HCT116 (cell line): ENCODE data around the gene KIF5A. TPM values are rescaled to one million over a fixed set of nuclear protein-coding genes. Genes with fewer than 3 reads are reported as not detected.

Source experiments
- ATAC-seq: fragments of 200-7000 bp; cut with Tn5 transposase; 2 replicates; pipeline ENCODE4 v1.9.1; 2020; ENCODE audit warnings: mild to moderate bottlenecking, moderate library complexity
- BruUV-seq: library from RNA; stranded (reverse); fragments of 400-500 nt; replicated peaks from 2 replicates; lab custom pipeline; 2021; lab: Mats Ljungman, UMichigan
- CTCF ChIA-PET: fragments of 300-600 bp; sonication (Branson Sonifier 250); formaldehyde crosslinking; loops from one replicate; lab custom pipeline; 2021; ENCODE audit warnings: antibody characterized with exemption; lab: Charles Lee
- POLR2A ChIA-PET: fragments of 300-600, 350-600 bp; sonication (Branson Sonifier 250); formaldehyde crosslinking; loops from one replicate; lab custom pipeline; 2021; ENCODE audit warnings: antibody characterized with exemption; lab: Charles Lee
- RAD21 ChIA-PET, 2 experiments: fragments of 300-600 bp; sonication (Branson Sonifier 250); formaldehyde crosslinking; loops; one replicate each; lab custom pipeline; 2023; ENCODE audit warnings: low total read pairs in 2 of 2; ENCODE audit not compliant: uncharacterized antibody in 2 of 2, unreplicated experiment in 2 of 2, low non-redundant PET in 1 of 2; lab: Charles Lee
- DNase-seq: peaks from one replicate; pipeline ENCODE4 v3.0.0-alpha.2; 2010; ENCODE audit warnings: low read depth, low spot score
- H2AFZ ChIP-seq: fragments of 200-600 bp; shearing (Covaris generic), sonication (generic); 2 replicates; pipeline ENCODE4 v1.6.1; 2017; ENCODE audit warnings: low read depth, mixed run types, mixed read lengths, antibody characterized with exemption, low read length; ENCODE audit not compliant: poor library complexity, severe bottlenecking
- H3K27ac ChIP-seq: 2 replicates; pipeline ENCODE4 v1.5.1; 2012; ENCODE audit warnings: low read depth, low read length
- H3K27me3 ChIP-seq: fragments of 200-600 bp; sonication (generic); 2 replicates; pipeline ENCODE4 v1.6.1; 2016; ENCODE audit warnings: mixed run types, low read length, mixed read lengths; ENCODE audit not compliant: insufficient read depth
- H3K36me3 ChIP-seq, 2 experiments: fragments of 200-500 bp in 1 of 2; fragments of 200-600 bp in 1 of 2; sonication (Bioruptor generic) in 1 of 2; sonication (generic) in 1 of 2; 2 replicates each; pipeline versions ENCODE4 v1.5.1 to v1.6.1; 2014 to 2016; ENCODE audit warnings: low read length in 2 of 2, inconsistent platforms in 1 of 2, mixed read lengths in 1 of 2, mixed run types in 1 of 2; ENCODE audit not compliant: insufficient read depth in 2 of 2, control insufficient read depth in 1 of 2
- H3K4me1 ChIP-seq, 2 experiments: fragments of 200-600 bp in 1 of 2; sonication (generic) in 1 of 2; 2 replicates each; pipeline versions ENCODE4 v1.5.1 to v1.6.1; 2012 to 2017; ENCODE audit warnings: low read length in 2 of 2, inconsistent platforms in 1 of 2, mild to moderate bottlenecking in 1 of 2, mixed read lengths in 1 of 2, mixed run types in 1 of 2, moderate library complexity in 1 of 2; ENCODE audit not compliant: insufficient read depth in 2 of 2, control insufficient read depth in 1 of 2
- H3K4me2 ChIP-seq: fragments of 200-600 bp; sonication (generic); 2 replicates; pipeline ENCODE4 v1.6.1; 2017; ENCODE audit warnings: mixed run types, low read length, mixed read lengths
- H3K4me3 ChIP-seq, 2 experiments: fragments of 200-600 bp in 1 of 2; sonication (generic) in 1 of 2; replicated peaks in 1 of 2; 2 replicates each; pipeline ENCODE4 v1.5.1; 2011 to 2016; ENCODE audit warnings: low read length in 2 of 2, control low read depth in 1 of 2, low read depth in 1 of 2, mild to moderate bottlenecking in 1 of 2, mixed read lengths in 1 of 2, mixed run types in 1 of 2
- H3K79me2 ChIP-seq: fragments of 200-600 bp; sonication (generic); 2 replicates; pipeline ENCODE4 v1.6.1; 2017; ENCODE audit warnings: mild to moderate bottlenecking, mixed run types, low read length, moderate library complexity, mixed read lengths; ENCODE audit not compliant: insufficient read depth
- H3K9ac ChIP-seq: fragments of 200-600 bp; sonication (generic); 2 replicates; pipeline ENCODE4 v1.6.1; 2016; ENCODE audit warnings: low read length, mixed read lengths
- H3K9me2 ChIP-seq: fragments of 200-600 bp; sonication (generic), shearing (Covaris generic); 2 replicates; pipeline ENCODE4 v1.6.1; 2017; ENCODE audit warnings: mixed run types, mild to moderate bottlenecking, moderate library complexity; ENCODE audit not compliant: insufficient read depth
- H3K9me3 ChIP-seq, 2 experiments: fragments of 200-500 bp in 1 of 2; fragments of 200-600 bp in 1 of 2; sonication (Bioruptor generic) in 1 of 2; sonication (generic) in 1 of 2; 2 replicates each; pipeline ENCODE4 v1.6.1; 2014 to 2017; ENCODE audit warnings: low read length in 2 of 2, mixed read lengths in 2 of 2, inconsistent platforms in 1 of 2, low read depth in 1 of 2, mild to moderate bottlenecking in 1 of 2, mixed run types in 1 of 2, moderate library complexity in 1 of 2; ENCODE audit not compliant: control insufficient read depth in 1 of 2, insufficient read depth in 1 of 2
- H4K20me1 ChIP-seq: fragments of 200-600 bp; sonication (generic), shearing (Covaris generic); 2 replicates; pipeline ENCODE4 v1.6.1; 2017; ENCODE audit warnings: mixed run types, mild to moderate bottlenecking, moderate library complexity; ENCODE audit not compliant: insufficient read depth
- ATF3 ChIP-seq: IDR thresholded peaks from 2 replicates; pipeline ENCODE4 v1.6.1; 2012
- CEBPB ChIP-seq: IDR thresholded peaks from 2 replicates; pipeline ENCODE4 v1.6.1; 2012; ENCODE audit warnings: low read depth
- CTCF ChIP-seq, 3 experiments: fragments of 200-600 bp in 1 of 3; sonication (generic) in 1 of 3; IDR thresholded peaks in 2 of 3; conservative IDR thresholded peaks in 1 of 3; 2 replicates each; pipeline ENCODE4 v1.5.1; 2012 to 2017; ENCODE audit warnings: low read depth in 2 of 3, low read length in 2 of 3, antibody characterized with exemption in 1 of 3, borderline replicate concordance in 1 of 3, control low read depth in 1 of 3, mild to moderate bottlenecking in 1 of 3, mixed read lengths in 1 of 3, mixed run types in 1 of 3, moderate library complexity in 1 of 3; ENCODE audit not compliant: insufficient read depth in 1 of 3
- EGR1 ChIP-seq: IDR thresholded peaks from 2 replicates; pipeline ENCODE4 v1.6.1; 2012; ENCODE audit warnings: low read depth
- ELF1 ChIP-seq: IDR thresholded peaks from 2 replicates; pipeline ENCODE4 v1.6.1; 2012; ENCODE audit warnings: low read depth, borderline replicate concordance
- EZH2 ChIP-seq: fragments of 200-600 bp; sonication (generic); IDR thresholded peaks from 2 replicates; pipeline ENCODE4 v1.6.1; 2017; ENCODE audit warnings: antibody characterized with exemption, mixed run types
- EZH2phosphoT487 ChIP-seq: fragments of 200-600 bp; IDR thresholded peaks from 2 replicates; pipeline ENCODE4 v1.6.1; 2018; ENCODE audit warnings: antibody characterized with exemption, borderline replicate concordance
- FOSL1 ChIP-seq: IDR thresholded peaks from 2 replicates; pipeline ENCODE4 v1.6.1; 2012; ENCODE audit warnings: low read depth
- JUND ChIP-seq: IDR thresholded peaks from 2 replicates; pipeline ENCODE4 v1.6.1; 2012
- POLR2A ChIP-seq: IDR thresholded peaks from 2 replicates; pipeline ENCODE4 v1.7.0; 2011; ENCODE audit warnings: borderline replicate concordance; ENCODE audit not compliant: insufficient read depth, insufficient read length; ENCODE audit errors: extremely low read depth
- POLR2AphosphoS5 ChIP-seq: IDR thresholded peaks from 2 replicates; pipeline ENCODE4 v1.6.1; 2011; ENCODE audit warnings: mild to moderate bottlenecking, low read depth, low read length, moderate library complexity
- RAD21 ChIP-seq: IDR thresholded peaks from 2 replicates; pipeline ENCODE4 v1.6.1; 2012; ENCODE audit warnings: low read depth, mild to moderate bottlenecking
- SIN3A ChIP-seq: IDR thresholded peaks from 2 replicates; pipeline ENCODE4 v1.6.1; 2012; ENCODE audit warnings: low read depth
- SRF ChIP-seq: IDR thresholded peaks from 2 replicates; pipeline ENCODE4 v1.6.1; 2012; ENCODE audit warnings: low read depth
- TCF7L2 ChIP-seq: IDR thresholded peaks from 2 replicates; pipeline ENCODE4 v1.7.0; 2011; ENCODE audit warnings: borderline replicate concordance, inconsistent platforms; ENCODE audit not compliant: insufficient read depth, insufficient read length; ENCODE audit errors: extremely low read depth
- ZFX ChIP-seq: fragments of 450-650 bp; IDR thresholded peaks from 2 replicates; pipeline ENCODE4 v1.6.1; 2017
- intact Hi-C: fragments of 100-400 bp; cut with micrococcal nuclease; formaldehyde crosslinking; loops from 2 replicates; pipeline ENCODE4 v1.10.0; 2022
- total RNA-seq: library from RNA; stranded (reverse); gene quantifications from one replicate; pipeline ENCODE4 v1.2.1, GENCODE V29; 2021; ENCODE audit not compliant: unreplicated experiment

Gene KIF5A
- total RNA-seq, 1 experiment from 2014 or later: 5.2 TPM

GRCh38 chr12:57620936-57621496, 71.2 kb downstream of the KIF5A start:
- ChIA-PET RAD21 (no interaction called here), POLR2A (no interaction called here), CTCF (no interaction called here)
- no peaks in the 10 kb centered on the region for H4K20me1 ChIP-seq
- H3K4me1 ChIP-seq: no peaks in the 10 kb centered on the region
- TF ChIP-seq SRF (no peak), JUND (no peak), POLR2AphosphoS5 (no peak), EGR1 (no peak), ZFX (no peak), ELF1 (no peak), CTCF (IDR thresholded peaks at IDR 0.05 in 2 of 3, conservative IDR thresholded peaks at IDR 0.05 in 1 of 3; ENCODE audit: borderline replicate concordance in 1 of 3, insufficient read depth in 1 of 3, low read depth in 2 of 3, low read length in 2 of 3) (no peak), ATF3 (no peak), EZH2 (no peak), CEBPB (no peak), SIN3A (no peak), RAD21 (no peak), FOSL1 (no peak), EZH2phosphoT487 (no peak), POLR2A (no peak), TCF7L2 (no peak)
- H3K27ac ChIP-seq: no peak overlapping the region
- DNase-seq: no peak
- H3K9me3 ChIP-seq: no peaks in the 10 kb centered on the region
- no peak overlapping the region for H3K9ac ChIP-seq
- no peaks in the 10 kb centered on the region for H3K79me2 ChIP-seq
- intact Hi-C loops: loop anchor here (1.0 kb wide), 1 partner anchor 38 kb away; no protein-coding TSS in a partner anchor
- no peak overlapping the region for H3K4me3 ChIP-seq
- H3K4me2 ChIP-seq: no peak overlapping the region
- no peak overlapping the region for H2AFZ ChIP-seq
- no peaks in the 10 kb centered on the region for H3K36me3 ChIP-seq
- ATAC-seq: no peak
- H3K27me3 ChIP-seq: peaks cover 4% of the 10 kb centered on the region; the same call in 1 of the 2 replicates
- BruUV-seq: no TSS peak
- H3K9me2 ChIP-seq: no peaks in the 10 kb centered on the region
